Neural cell (in vitro differentiated cells): ENCODE data around the gene CDH4. TPM values are rescaled to one million over a fixed set of nuclear protein-coding genes. Genes with fewer than 3 reads are reported as not detected.

Source experiments
- H2AFZ ChIP-seq: fragments of 200-600, 300-800 bp; sonication (generic), shearing (Covaris generic); 2 replicates; pipeline ENCODE4 v1.6.0; 2014; ENCODE audit warnings: low read depth, mild to moderate bottlenecking, antibody characterized with exemption, low read length, moderate library complexity
- H3F3A ChIP-seq: fragments of 200-600 bp; shearing (Covaris generic); 2 replicates; pipeline ENCODE4 v1.6.1; 2016; ENCODE audit warnings: mild to moderate bottlenecking, moderate library complexity, mixed read lengths, antibody characterized with exemption, low read length; ENCODE audit not compliant: insufficient read depth, poor library complexity, severe bottlenecking
- H3K27ac ChIP-seq: fragments of 200-600, 300-800 bp; sonication (generic), shearing (Covaris generic); 2 replicates; pipeline ENCODE4 v1.5.1; 2014; ENCODE audit warnings: mild to moderate bottlenecking, low read length, moderate library complexity
- H3K27me3 ChIP-seq: fragments of 300-800, 200-600 bp; sonication (generic), shearing (Covaris generic); 2 replicates; pipeline ENCODE4 v1.6.0; 2014; ENCODE audit warnings: mild to moderate bottlenecking, low read depth, low read length, moderate library complexity; ENCODE audit not compliant: insufficient read depth
- H3K36me3 ChIP-seq: fragments of 300-800, 200-600 bp; sonication (generic), shearing (Covaris generic); 2 replicates; pipeline ENCODE4 v1.5.1; 2014; ENCODE audit warnings: mild to moderate bottlenecking, antibody characterized with exemption, low read length, moderate library complexity; ENCODE audit not compliant: insufficient read depth
- H3K4me2 ChIP-seq: fragments of 300-800, 200-600 bp; sonication (generic), shearing (Covaris generic); 2 replicates; pipeline ENCODE4 v1.6.0; 2014; ENCODE audit warnings: mild to moderate bottlenecking, low read length
- H3K4me3 ChIP-seq: fragments of 300-800, 200-600 bp; sonication (generic), shearing (Covaris generic); 2 replicates; pipeline ENCODE4 v1.5.1; 2014; ENCODE audit warnings: mild to moderate bottlenecking, low read length, moderate library complexity
- H3K79me2 ChIP-seq: fragments of 200-600 bp; shearing (Covaris generic); replicated peaks from 2 replicates; pipeline ENCODE4 v1.6.0; 2014; ENCODE audit warnings: mild to moderate bottlenecking, low read length, moderate library complexity; ENCODE audit not compliant: insufficient read depth
- H3K9ac ChIP-seq: fragments of 300-800, 200-600 bp; sonication (generic), shearing (Covaris generic); 2 replicates; pipeline ENCODE4 v1.6.1; 2016; ENCODE audit warnings: mild to moderate bottlenecking, low read length, mixed read lengths
- H3K9me2 ChIP-seq: fragments of 200-600 bp; shearing (Covaris generic); 2 replicates; pipeline ENCODE4 v1.6.1; 2016; ENCODE audit warnings: mild to moderate bottlenecking, low read length, mixed read lengths; ENCODE audit not compliant: insufficient read depth
- H3K9me3 ChIP-seq: fragments of 200-600, 300-800 bp; sonication (generic), shearing (Covaris generic); 2 replicates; pipeline ENCODE4 v1.6.1; 2016; ENCODE audit warnings: mild to moderate bottlenecking, mixed run types, low read length, moderate library complexity, mixed read lengths
- H4K20me1 ChIP-seq: fragments of 200-600 bp; shearing (Covaris generic); 2 replicates; pipeline ENCODE4 v1.6.1; 2016; ENCODE audit warnings: mild to moderate bottlenecking, mixed run types; ENCODE audit not compliant: insufficient read depth
- EP300 ChIP-seq: fragments of 450-650 bp; conservative IDR thresholded peaks from 2 replicates; pipeline ENCODE4 v1.6.1; 2014; ENCODE audit warnings: antibody characterized with exemption, mild to moderate bottlenecking, moderate library complexity; ENCODE audit not compliant: poor library complexity, severe bottlenecking
- EZH2 ChIP-seq: fragments of 200-600, 300-800 bp; shearing (Covaris generic), sonication (generic); IDR thresholded peaks from 2 replicates; pipeline ENCODE4 v1.6.1; 2014; ENCODE audit warnings: antibody characterized with exemption, low read length, borderline replicate concordance, mild to moderate bottlenecking; ENCODE audit not compliant: insufficient read depth, poor library complexity, severe bottlenecking
- MXI1 ChIP-seq: fragments of 450-650 bp; conservative IDR thresholded peaks from 2 replicates; pipeline ENCODE4 v1.6.1; 2014; ENCODE audit warnings: antibody characterized with exemption, mild to moderate bottlenecking; ENCODE audit not compliant: poor library complexity, severe bottlenecking
- RAD21 ChIP-seq: fragments of 450-650 bp; conservative IDR thresholded peaks from 2 replicates; pipeline ENCODE4 v1.6.1; 2014; ENCODE audit warnings: antibody characterized with exemption, mild to moderate bottlenecking, moderate library complexity
- SMC3 ChIP-seq: fragments of 450-650 bp; conservative IDR thresholded peaks from 2 replicates; pipeline ENCODE4 v1.6.1; 2014; ENCODE audit warnings: antibody characterized with exemption, mild to moderate bottlenecking, moderate library complexity; ENCODE audit not compliant: poor library complexity
- TAF1 ChIP-seq: IDR thresholded peaks from 2 replicates; pipeline ENCODE4 v1.6.1; 2012; ENCODE audit warnings: low read depth
- polyA plus RNA-seq: library from polyadenylated mRNA; depleted of rRNA; stranded (reverse); fragments of >200 nt; gene quantifications from 2 replicates; pipeline ENCODE4 v1.2.3, GENCODE V29; 2014
- TF ChIP-seq, protein P1 (sequence below): fragments of 450-650 bp; IDR thresholded peaks from 2 replicates; pipeline ENCODE4 v1.5.1; 2014; ENCODE audit warnings: antibody characterized with exemption, mild to moderate bottlenecking, moderate library complexity; ENCODE audit not compliant: poor library complexity, severe bottlenecking
- TF ChIP-seq, protein P2 (sequence below): IDR thresholded peaks from 2 replicates; pipeline ENCODE4 v1.6.1; 2012; ENCODE audit warnings: borderline replicate concordance

The CDH4 gene
- polyA plus RNA-seq, 1 donor from 2014 or later: 24.6 TPM

DNA sequence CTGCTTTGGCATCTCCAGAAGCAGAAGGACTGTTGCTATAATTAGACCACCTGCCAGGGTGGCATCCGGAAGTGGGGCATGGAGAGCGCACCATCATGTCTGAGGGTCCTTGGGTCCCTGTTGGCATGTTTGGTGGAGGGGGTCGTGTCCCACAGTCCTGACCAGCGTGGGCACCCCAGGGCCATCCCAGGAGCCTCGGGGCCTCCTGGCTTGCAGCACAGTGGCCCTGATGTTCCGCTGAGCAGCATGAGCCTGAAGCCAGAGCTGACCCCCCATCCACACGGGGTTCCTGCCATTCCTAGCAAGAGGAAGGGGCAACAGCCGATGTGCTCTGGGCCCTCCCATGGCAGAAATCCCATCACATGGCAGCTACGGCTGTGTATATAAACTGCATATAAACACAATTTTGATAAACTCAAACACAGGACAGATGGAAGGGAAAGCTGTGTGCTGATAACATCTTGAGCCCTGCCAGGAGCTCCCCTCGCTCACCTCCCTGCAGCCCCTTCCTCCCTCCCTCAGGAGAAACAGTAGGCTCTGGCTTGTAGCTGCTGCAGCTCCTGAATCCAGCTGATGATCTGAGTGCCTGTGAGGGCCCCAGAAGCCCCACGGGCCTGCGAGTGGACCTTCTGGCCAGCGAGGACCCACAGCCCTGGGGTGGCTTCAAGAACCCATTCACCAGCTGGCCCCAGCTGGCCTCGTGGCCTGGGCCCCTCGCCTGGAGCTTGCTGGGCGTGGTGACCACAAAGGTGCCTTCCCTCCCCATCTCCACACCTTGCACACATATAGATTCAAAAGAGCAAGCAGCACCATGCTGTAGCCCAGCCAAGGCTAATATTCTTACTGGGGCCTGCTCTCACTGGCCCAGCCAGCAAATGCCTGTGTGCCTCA lies 321.6 kb downstream of the CDH4 start:
- H3K79me2 ChIP-seq: no peaks in the 10 kb centered on the region
- H4K20me1 ChIP-seq: no peaks in the 10 kb centered on the region
- no peaks in the 10 kb centered on the region for H3K36me3 ChIP-seq
- no peak overlapping the region for H3K9ac ChIP-seq
- H3K9me3 ChIP-seq: no peaks in the 10 kb centered on the region
- H3K4me2 ChIP-seq: no peak overlapping the region
- H2AFZ ChIP-seq: no peak overlapping the region
- H3K27me3 ChIP-seq: no peaks in the 10 kb centered on the region
- H3F3A ChIP-seq: no peaks in the 10 kb centered on the region
- H3K9me2 ChIP-seq: no peaks in the 10 kb centered on the region
- no peak for TF ChIP-seq SMC3
- no peak overlapping the region for H3K27ac ChIP-seq
- H3K4me3 ChIP-seq: no peak overlapping the region

DNA sequence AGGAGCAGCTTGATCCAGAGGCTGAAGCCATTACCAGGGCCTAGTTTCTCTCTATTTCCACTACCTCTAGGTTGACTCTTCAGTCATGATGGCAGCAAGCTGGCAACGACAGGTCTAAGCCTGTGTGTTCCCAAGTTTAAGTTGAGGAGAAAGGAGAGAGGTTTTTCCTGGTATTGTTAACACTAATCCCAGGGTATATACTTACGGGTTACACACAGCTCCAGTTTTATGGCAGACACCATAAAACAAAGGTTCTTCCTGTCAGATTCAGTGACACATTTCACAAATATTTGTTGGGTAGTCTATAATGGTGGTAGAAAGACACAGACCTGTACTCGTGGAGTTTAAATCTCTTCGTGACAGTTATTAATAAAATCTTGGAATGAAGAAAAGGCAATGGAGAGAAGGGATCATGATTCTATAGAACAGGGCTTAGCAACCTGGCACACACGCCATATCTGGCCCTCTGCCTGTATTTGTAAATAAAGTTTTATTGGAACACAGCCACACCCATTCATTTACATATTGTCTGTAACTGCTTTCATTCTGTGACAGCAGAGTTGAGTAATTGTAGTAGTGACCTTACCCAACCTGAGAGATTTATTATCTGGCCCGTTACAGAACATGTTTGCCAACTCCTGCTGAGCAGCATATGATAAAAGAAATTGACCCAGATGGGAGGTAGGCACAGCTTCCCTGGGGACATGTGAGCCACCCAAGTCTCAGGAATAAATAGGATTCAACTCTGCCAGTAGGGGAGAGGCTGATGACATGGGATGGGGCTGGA lies 323.3 kb downstream of the CDH4 start:
- H2AFZ ChIP-seq: no peak overlapping the region
- H3K79me2 ChIP-seq: no peaks in the 10 kb centered on the region
- TF ChIP-seq EZH2 (no peak), SMC3 (no peak), RAD21 (no peak), EP300 (no peak), TAF1 (no peak), MXI1 (no peak)
- TF ChIP-seq, protein P1, sequence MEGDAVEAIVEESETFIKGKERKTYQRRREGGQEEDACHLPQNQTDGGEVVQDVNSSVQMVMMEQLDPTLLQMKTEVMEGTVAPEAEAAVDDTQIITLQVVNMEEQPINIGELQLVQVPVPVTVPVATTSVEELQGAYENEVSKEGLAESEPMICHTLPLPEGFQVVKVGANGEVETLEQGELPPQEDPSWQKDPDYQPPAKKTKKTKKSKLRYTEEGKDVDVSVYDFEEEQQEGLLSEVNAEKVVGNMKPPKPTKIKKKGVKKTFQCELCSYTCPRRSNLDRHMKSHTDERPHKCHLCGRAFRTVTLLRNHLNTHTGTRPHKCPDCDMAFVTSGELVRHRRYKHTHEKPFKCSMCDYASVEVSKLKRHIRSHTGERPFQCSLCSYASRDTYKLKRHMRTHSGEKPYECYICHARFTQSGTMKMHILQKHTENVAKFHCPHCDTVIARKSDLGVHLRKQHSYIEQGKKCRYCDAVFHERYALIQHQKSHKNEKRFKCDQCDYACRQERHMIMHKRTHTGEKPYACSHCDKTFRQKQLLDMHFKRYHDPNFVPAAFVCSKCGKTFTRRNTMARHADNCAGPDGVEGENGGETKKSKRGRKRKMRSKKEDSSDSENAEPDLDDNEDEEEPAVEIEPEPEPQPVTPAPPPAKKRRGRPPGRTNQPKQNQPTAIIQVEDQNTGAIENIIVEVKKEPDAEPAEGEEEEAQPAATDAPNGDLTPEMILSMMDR: no peak
- TF ChIP-seq, protein P2, sequence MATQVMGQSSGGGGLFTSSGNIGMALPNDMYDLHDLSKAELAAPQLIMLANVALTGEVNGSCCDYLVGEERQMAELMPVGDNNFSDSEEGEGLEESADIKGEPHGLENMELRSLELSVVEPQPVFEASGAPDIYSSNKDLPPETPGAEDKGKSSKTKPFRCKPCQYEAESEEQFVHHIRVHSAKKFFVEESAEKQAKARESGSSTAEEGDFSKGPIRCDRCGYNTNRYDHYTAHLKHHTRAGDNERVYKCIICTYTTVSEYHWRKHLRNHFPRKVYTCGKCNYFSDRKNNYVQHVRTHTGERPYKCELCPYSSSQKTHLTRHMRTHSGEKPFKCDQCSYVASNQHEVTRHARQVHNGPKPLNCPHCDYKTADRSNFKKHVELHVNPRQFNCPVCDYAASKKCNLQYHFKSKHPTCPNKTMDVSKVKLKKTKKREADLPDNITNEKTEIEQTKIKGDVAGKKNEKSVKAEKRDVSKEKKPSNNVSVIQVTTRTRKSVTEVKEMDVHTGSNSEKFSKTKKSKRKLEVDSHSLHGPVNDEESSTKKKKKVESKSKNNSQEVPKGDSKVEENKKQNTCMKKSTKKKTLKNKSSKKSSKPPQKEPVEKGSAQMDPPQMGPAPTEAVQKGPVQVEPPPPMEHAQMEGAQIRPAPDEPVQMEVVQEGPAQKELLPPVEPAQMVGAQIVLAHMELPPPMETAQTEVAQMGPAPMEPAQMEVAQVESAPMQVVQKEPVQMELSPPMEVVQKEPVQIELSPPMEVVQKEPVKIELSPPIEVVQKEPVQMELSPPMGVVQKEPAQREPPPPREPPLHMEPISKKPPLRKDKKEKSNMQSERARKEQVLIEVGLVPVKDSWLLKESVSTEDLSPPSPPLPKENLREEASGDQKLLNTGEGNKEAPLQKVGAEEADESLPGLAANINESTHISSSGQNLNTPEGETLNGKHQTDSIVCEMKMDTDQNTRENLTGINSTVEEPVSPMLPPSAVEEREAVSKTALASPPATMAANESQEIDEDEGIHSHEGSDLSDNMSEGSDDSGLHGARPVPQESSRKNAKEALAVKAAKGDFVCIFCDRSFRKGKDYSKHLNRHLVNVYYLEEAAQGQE: no peak
- no peaks in the 10 kb centered on the region for H3F3A ChIP-seq
- H4K20me1 ChIP-seq: no peaks in the 10 kb centered on the region
- H3K27me3 ChIP-seq: no peaks in the 10 kb centered on the region
- no peaks in the 10 kb centered on the region for H3K36me3 ChIP-seq
- no peaks in the 10 kb centered on the region for H3K9me3 ChIP-seq
- no peak overlapping the region for H3K4me2 ChIP-seq
- no peaks in the 10 kb centered on the region for H3K9me2 ChIP-seq
- H3K9ac ChIP-seq: no peak overlapping the region
- no peak overlapping the region for H3K4me3 ChIP-seq
- H3K27ac ChIP-seq: no peak overlapping the region
